ENCODE measurements around the gene GOLGA8K.
"Not testable (repeated sequence)": the region's sequence is repeated elsewhere in the genome, so short reads cannot be mapped to it uniquely, and the experiment has no call there.

- TF ChIP-seq CTCF (conservative IDR thresholded peaks at IDR 0.05); EZH2 (IDR thresholded peaks at IDR 0.05; ENCODE audit: low read depth): not testable (repeated sequence)
Observed at GRCh38 chr15:32370526-32370925, 32.6 kb downstream of the GOLGA8K start.
